IMR-90 (cell line): Measurements from ENCODE around the gene GTF2H3. TPM values are rescaled to one million over a fixed set of nuclear protein-coding genes. Genes with fewer than 3 reads are reported as not detected.

Experiments used
- ATAC-seq: fragments of 200-7000 bp; cut with Tn5 transposase; 2 replicates; pipeline ENCODE4 v1.9.1; 2020; ENCODE audit warnings: low read depth, mild to moderate bottlenecking, moderate library complexity
- BruUV-seq: library from RNA; stranded (reverse); fragments of 400-500 nt; replicated peaks from 2 replicates; lab custom pipeline; 2021; lab: Mats Ljungman, UMichigan
- CTCF ChIA-PET: fragments of 300-600 bp; formaldehyde crosslinking; extraction: SDS; loops from one replicate; lab custom pipeline; 2021; ENCODE audit warnings: antibody characterized with exemption; lab: Yijun Ruan, JAX
- POLR2A ChIA-PET: fragments of 300-600 bp; sonication (Branson Sonifier 250); formaldehyde crosslinking; loops from one replicate; lab custom pipeline; 2022; ENCODE audit warnings: antibody characterized with exemption; ENCODE audit not compliant: unreplicated experiment; lab: Charles Lee
- DNase-seq: peaks from one replicate; pipeline ENCODE4 v3.0.0; 2013
- H2AFZ ChIP-seq: replicated peaks from 2 replicates; pipeline ENCODE3; 2013; ENCODE audit warnings: low read length, mild to moderate bottlenecking; ENCODE audit not compliant: poor library complexity
- H2AK5ac ChIP-seq: 2 replicates; pipeline ENCODE4 v1.6.1; 2013; ENCODE audit warnings: low read depth, low read length, inconsistent platforms
- H2AK9ac ChIP-seq: replicated peaks from 2 replicates; pipeline ENCODE3; 2013; ENCODE audit warnings: mild to moderate bottlenecking, low read depth, low read length, moderate library complexity; ENCODE audit not compliant: poor library complexity
- H2BK120ac ChIP-seq: 2 replicates; pipeline ENCODE4 v1.6.1; 2013; ENCODE audit warnings: low read depth, low read length, inconsistent platforms
- H2BK15ac ChIP-seq: 3 replicates; pipeline ENCODE4 v1.6.1; 2013; ENCODE audit warnings: low read depth, low read length, inconsistent platforms
- H2BK20ac ChIP-seq: 2 replicates; pipeline ENCODE4 v1.6.1; 2013; ENCODE audit warnings: low read depth, mild to moderate bottlenecking, inconsistent platforms, low read length, moderate library complexity
- H2BK5ac ChIP-seq: 2 replicates; pipeline ENCODE4 v1.6.1; 2013; ENCODE audit warnings: mild to moderate bottlenecking, low read depth, low read length, inconsistent platforms; ENCODE audit not compliant: poor library complexity, severe bottlenecking
- H3K14ac ChIP-seq: replicated peaks from 2 replicates; pipeline ENCODE4 v1.6.1; 2013; ENCODE audit warnings: low read depth, low read length, inconsistent platforms
- H3K18ac ChIP-seq: 2 replicates; pipeline ENCODE4 v1.6.1; 2013; ENCODE audit warnings: low read depth, low read length, control low read depth
- H3K23ac ChIP-seq: 2 replicates; pipeline ENCODE4 v1.6.1; 2013; ENCODE audit warnings: low read depth, low read length, inconsistent platforms
- H3K27ac ChIP-seq: 2 replicates; pipeline ENCODE4 v1.5.1; 2013; ENCODE audit warnings: mild to moderate bottlenecking, control low read depth, low read length; ENCODE audit not compliant: insufficient read depth
- H3K27me3 ChIP-seq: 2 replicates; pipeline ENCODE4 v1.6.1; 2013; ENCODE audit warnings: low read length; ENCODE audit not compliant: control insufficient read depth, insufficient read depth
- H3K36me3 ChIP-seq: 2 replicates; pipeline ENCODE4 v1.6.1; 2013; ENCODE audit warnings: low read length, mixed read lengths; ENCODE audit not compliant: control insufficient read depth, insufficient read depth
- H3K4ac ChIP-seq: 2 replicates; pipeline ENCODE4 v1.6.1; 2013; ENCODE audit warnings: low read depth, low read length, inconsistent platforms
- H3K4me1 ChIP-seq: 2 replicates; pipeline ENCODE4 v1.6.1; 2013; ENCODE audit warnings: low read length, mixed read lengths; ENCODE audit not compliant: control insufficient read depth, insufficient read depth
- H3K4me2 ChIP-seq: 2 replicates; pipeline ENCODE4 v1.6.1; 2013; ENCODE audit warnings: low read depth, mild to moderate bottlenecking, control low read depth, low read length, moderate library complexity
- H3K4me3 ChIP-seq: 2 replicates; pipeline ENCODE4 v1.5.1; 2013; ENCODE audit warnings: low read depth, mild to moderate bottlenecking, control low read depth, low read length, moderate library complexity; ENCODE audit not compliant: insufficient read depth
- H3K56ac ChIP-seq: 2 replicates; pipeline ENCODE4 v1.6.1; 2013; ENCODE audit warnings: low read length, inconsistent platforms; ENCODE audit not compliant: insufficient read depth; ENCODE audit errors: extremely low read depth
- H3K79me1 ChIP-seq, 2 experiments: 2 replicates each; pipeline ENCODE4 v1.6.1; 2013; ENCODE audit warnings: low read length in 2 of 2, inconsistent platforms in 1 of 2, low read depth in 1 of 2
- H3K9ac ChIP-seq: 2 replicates; pipeline ENCODE4 v1.6.1; 2013; ENCODE audit warnings: low read depth, low read length, control low read depth
- H3K9me1 ChIP-seq: 2 replicates; pipeline ENCODE4 v1.6.1; 2013; ENCODE audit warnings: low read length, inconsistent platforms; ENCODE audit not compliant: insufficient read depth
- H3K9me3 ChIP-seq: 2 replicates; pipeline ENCODE4 v1.6.1; 2013; ENCODE audit warnings: low read length; ENCODE audit not compliant: control insufficient read depth, insufficient read depth
- H4K20me1 ChIP-seq: 2 replicates; pipeline ENCODE4 v1.6.1; 2013; ENCODE audit warnings: low read length, inconsistent platforms; ENCODE audit not compliant: insufficient read depth
- H4K5ac ChIP-seq: 2 replicates; pipeline ENCODE4 v1.6.1; 2013; ENCODE audit warnings: mild to moderate bottlenecking, low read depth, low read length, control low read depth
- H4K8ac ChIP-seq, 2 experiments: 2 replicates each; pipeline ENCODE4 v1.6.1; 2013; ENCODE audit warnings: low read depth in 2 of 2, low read length in 2 of 2, control low read depth in 1 of 2, inconsistent platforms in 1 of 2
- H4K91ac ChIP-seq: 2 replicates; pipeline ENCODE4 v1.6.1; 2013; ENCODE audit warnings: low read depth, low read length, inconsistent platforms; ENCODE audit not compliant: insufficient read depth
- MXI1 ChIP-seq: IDR thresholded peaks from 2 replicates; pipeline ENCODE4 v1.6.1; 2012; ENCODE audit warnings: low read depth, mild to moderate bottlenecking, low read length, moderate library complexity, borderline replicate concordance
- POLR2A ChIP-seq: IDR thresholded peaks from 2 replicates; pipeline ENCODE4 v1.6.1; 2012; ENCODE audit warnings: mild to moderate bottlenecking, low read depth, low read length
- SMC3 ChIP-seq: fragments of 150-350 bp; IDR thresholded peaks from 2 replicates; pipeline ENCODE4 v1.6.1; 2016; ENCODE audit warnings: low read depth, mild to moderate bottlenecking, antibody characterized with exemption, low read length, moderate library complexity
- WGBS, 2 experiments: methylation state at CpG; one replicate each; pipeline versions ENCODE4 v1.1.5 to v1.1.7; 2013; ENCODE audit warnings: missing lambda C conversion rate in 2 of 2; ENCODE audit not compliant: insufficient read length in 1 of 2; ENCODE audit errors: extremely low coverage in 2 of 2; 5-methylcytosine and 5-hydroxymethylcytosine counted together
- dilution Hi-C: fragments of 300-500 bp; cut with HindIII; formaldehyde crosslinking; loops from one replicate; pipeline ENCODE4 v1.14.3; 2018; ENCODE audit warnings: low sequenced_read_pairs; ENCODE audit not compliant: unreplicated experiment
- in situ Hi-C: fragments of 300-500 bp; cut with MboI; formaldehyde crosslinking; loops from 3 replicates; pipeline ENCODE4 v1.14.3; 2019; ENCODE audit warnings: low sequenced_read_pairs, inconsistent platforms, mixed read lengths
- intact Hi-C: fragments of 100-400 bp; cut with micrococcal nuclease; formaldehyde crosslinking; loops from 2 replicates; pipeline ENCODE4 v1.10.0; 2022
- polyA plus RNA-seq, 3 experiments: library from polyadenylated mRNA; depleted of rRNA; stranded (reverse); fragments of >200 nt; gene quantifications; 2 replicates each; pipeline ENCODE4 v1.2.3, GENCODE V29; 2012; ENCODE audit warnings: low replicate concordance in 1 of 3
- total RNA-seq: library from RNA; depleted of rRNA; stranded (reverse); fragments of >200 nt; gene quantifications from 2 replicates; pipeline ENCODE4 v1.2.3, GENCODE V29; 2012

Gene GTF2H3
- total and polyA plus RNA-seq, 2 of the 4 experiments (the other 2 are of a cell fraction), result 22.2 to 80.3 TPM

- H3K14ac ChIP-seq, result no peak overlapping the region
- no peak overlapping the region for H3K18ac ChIP-seq
- H2BK120ac ChIP-seq, result no peak overlapping the region
- no peak for TF ChIP-seq MXI1
- TF ChIP-seq POLR2A, result no peak
- TF ChIP-seq SMC3, result no peak
- no peak overlapping the region for H2BK20ac ChIP-seq
- H4K20me1 ChIP-seq, result peaks cover 3% of the 10 kb centered on the region; the same call in 1 of the 2 replicates
- DNase-seq, result peak; percentile 32
- in situ Hi-C loops, result loop anchor here (25.0 kb wide), 1 partner anchor 302 kb away; no protein-coding TSS in a partner anchor
- ChIA-PET POLR2A (interaction anchor here (0.6 kb wide), 1 partner anchor 11 kb away, joined by 4 read pairs; no protein-coding TSS in a partner anchor), CTCF (no interaction called here)
- H2BK5ac ChIP-seq, result no peak overlapping the region
- H4K91ac ChIP-seq, result no peak overlapping the region
- H3K4ac ChIP-seq, result no peak overlapping the region
- no peak overlapping the region for H3K56ac ChIP-seq
- peaks cover 49% of the 10 kb centered on the region for H3K36me3 ChIP-seq
- H3K4me2 ChIP-seq, result no peak overlapping the region
- 100% methylated on average over 2 of the region's 4 CpGs; no CpG with 5 or more reads in 1 of the 2 experiments for WGBS, 2 experiments
- intact Hi-C loops, result no loop called here
- H4K8ac ChIP-seq, result no peak overlapping the region
- H2AK9ac ChIP-seq, result no peak overlapping the region
- no peaks in the 10 kb centered on the region for H3K27me3 ChIP-seq
- H3K23ac ChIP-seq, result no peak overlapping the region
- H2BK15ac ChIP-seq, result no peak overlapping the region
- 0 out of 2 replicates have a peak, but pooled peaks cover 3% of the 10 kb centered on the region for H3K4me1 ChIP-seq
- peaks cover 10 to 25% of the 10 kb centered on the region in 2 experiments for H3K79me1 ChIP-seq
- dilution Hi-C loops, result no loop called here
- no TSS peak for BruUV-seq
- H3K9me1 ChIP-seq, result no peaks in the 10 kb centered on the region; the same call in 1 of the 2 replicates
- H4K5ac ChIP-seq, result no peak overlapping the region
- no peak overlapping the region for H3K27ac ChIP-seq
- peak; percentile 67; the same call in 1 of the 2 replicates for ATAC-seq
- H2AK5ac ChIP-seq, result no peak overlapping the region
- no peak overlapping the region for H3K4me3 ChIP-seq
- no peak overlapping the region for H2AFZ ChIP-seq
- H3K9me3 ChIP-seq, result no peaks in the 10 kb centered on the region
- no peak overlapping the region for H3K9ac ChIP-seq
Measured at GRCh38 chr12:123614531-123614930, 19.1 kb upstream of the GTF2H3 start.
